TTC549 (cell line): ENCODE data around the gene CNTNAP2.
"Not testable (repeated sequence)": the region's sequence is repeated elsewhere in the genome, so short reads cannot be mapped to it uniquely, and the experiment has no call there.

ENCODE experiments used
- FAIRE-seq: peaks from 2 replicates; lab custom pipeline; 2012; peaks lifted over from hg19 to GRCh38; lab: Jason Lieb, UNC

Gene CNTNAP2

DNA sequence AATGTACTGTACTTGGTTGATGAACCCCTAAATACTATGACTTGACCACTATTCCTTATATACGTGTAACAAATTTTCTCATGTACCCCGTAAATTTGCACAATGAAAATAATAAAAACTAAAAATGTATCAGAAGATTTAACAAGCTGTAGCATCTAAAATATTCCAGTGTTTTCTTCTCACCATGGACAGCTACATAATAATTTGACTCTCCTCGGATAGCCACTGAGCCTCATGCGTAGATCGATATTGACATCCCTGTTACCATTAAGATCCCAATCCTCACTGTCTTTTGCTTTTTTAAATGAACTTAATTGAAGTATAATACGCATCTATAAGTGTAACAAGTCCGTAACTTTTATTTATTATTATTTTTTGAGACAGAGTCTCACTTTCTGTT is 2294.3 kb downstream of the CNTNAP2 start:
- no peak for FAIRE-seq

DNA sequence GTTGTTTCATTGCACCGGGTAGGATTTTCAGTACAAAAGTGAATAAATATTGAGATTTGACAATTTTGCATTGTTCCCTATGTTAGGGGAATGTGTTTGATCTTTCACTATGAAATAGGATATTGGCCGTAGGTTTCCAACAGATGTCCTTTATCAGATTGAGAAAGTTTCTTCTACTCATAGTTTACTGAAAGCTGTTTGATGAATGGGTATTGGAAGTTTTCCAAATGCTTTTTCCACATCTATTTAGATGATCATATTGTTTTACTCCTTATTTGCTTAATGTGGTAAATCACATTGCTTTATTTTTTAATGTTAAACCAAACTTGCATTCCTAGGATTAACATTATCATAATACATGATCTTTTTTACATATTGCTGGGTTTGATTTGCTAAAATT is 2296.1 kb downstream of the CNTNAP2 start:
- no peak for FAIRE-seq

DNA sequence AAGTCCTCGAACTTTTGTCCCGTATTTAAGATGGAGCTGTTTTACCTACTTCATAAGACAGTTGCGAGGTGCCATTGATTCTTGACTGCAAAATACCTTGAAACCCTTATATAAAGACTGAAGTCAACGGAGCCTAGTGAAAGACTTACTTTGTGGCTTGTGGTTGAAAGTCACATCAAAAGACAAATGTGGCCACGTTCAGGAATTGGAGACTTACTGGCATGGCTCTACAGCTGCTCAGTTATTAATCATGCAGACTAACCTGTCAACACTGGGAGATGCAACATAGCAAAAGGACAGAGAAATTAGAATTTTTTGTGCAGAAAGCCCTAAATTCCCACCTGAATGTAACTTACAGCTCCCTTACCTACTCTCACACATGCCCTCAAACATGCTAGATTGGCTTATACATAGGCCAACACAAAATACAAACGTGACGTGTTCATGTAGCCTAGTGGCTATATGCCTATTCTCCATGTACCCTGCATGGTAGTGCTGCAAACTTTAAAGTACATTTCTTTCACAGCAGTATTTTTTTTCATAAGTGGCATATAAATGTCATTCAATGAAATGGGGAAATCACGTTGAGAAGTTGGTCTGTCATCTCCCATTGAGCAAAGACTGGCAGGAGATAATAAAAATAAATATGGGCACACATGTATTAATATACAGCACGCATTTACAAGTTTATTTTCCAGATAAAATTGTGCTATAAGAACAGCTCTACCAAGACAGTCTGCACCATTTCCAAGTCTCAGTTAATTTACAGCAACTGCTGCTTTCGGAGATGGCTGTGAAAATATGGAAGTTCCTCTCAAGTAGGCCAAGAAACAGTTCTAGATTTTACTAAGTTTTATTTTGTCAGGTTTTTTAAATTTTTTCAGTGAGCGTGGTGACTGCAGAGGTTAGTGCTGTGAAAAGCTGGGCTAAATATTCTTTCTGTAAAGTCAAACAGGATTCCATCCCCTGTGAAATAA is 2303.5 kb downstream of the CNTNAP2 start:
- FAIRE-seq, result no peak

DNA sequence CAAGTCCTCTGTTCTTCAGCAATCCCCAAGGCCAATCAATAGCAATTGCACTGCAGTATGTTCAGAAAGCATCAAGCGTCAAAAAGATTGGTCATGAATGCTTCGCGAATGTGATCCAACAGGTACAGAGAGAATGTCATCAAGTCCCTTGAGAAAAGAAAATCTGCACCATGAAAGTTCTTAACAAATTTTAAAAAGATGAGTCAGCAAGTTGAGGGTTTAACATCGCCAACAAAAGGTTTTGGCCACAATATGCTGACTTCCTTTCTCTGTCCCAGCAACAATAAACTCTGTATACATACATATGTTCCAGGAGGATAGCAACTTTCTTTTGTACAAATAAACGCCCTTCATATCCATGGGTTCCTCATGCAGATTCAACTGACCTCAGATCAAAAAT is 2305.4 kb downstream of the CNTNAP2 start:
- no peak for FAIRE-seq

DNA sequence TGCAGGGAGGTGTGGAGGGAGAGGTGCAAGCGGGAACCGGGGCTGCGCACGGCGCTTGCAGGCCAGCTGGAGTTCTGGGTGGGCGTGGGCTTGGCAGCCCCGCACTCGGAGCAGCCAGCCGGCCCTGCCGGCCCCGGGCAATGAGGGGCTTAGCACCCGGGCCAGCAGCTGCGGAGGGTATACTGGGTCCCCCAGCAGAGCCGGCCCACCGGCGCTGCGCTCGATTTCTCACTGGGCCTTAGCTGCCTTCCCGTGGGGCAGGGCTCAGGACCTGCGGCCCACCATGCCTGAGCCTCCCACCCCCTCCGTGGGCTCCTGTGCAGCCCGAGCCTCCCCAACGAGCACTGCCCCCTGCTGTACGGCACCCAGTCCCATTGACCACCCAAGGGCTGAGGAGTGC is 2309.8 kb downstream of the CNTNAP2 start:
- not testable (repeated sequence) for FAIRE-seq

DNA sequence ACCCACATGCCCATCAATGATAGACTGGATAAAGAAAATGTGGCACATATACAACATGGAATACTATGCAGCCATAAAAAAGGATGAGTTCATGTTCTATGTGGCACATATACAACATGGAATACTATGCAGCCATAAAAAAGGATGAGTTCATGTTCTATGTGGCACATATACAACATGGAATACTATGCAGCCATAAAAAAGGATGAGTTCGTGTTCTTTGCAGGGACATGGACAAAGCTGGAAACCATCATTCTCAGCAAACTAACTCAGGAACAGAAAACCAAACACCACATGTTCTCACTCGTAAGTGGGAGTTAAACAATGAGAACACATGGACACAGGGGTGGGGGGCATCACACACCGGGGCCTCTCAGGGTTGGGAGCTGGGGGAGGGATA is 2314.1 kb downstream of the CNTNAP2 start:
- not testable (repeated sequence) for FAIRE-seq

DNA sequence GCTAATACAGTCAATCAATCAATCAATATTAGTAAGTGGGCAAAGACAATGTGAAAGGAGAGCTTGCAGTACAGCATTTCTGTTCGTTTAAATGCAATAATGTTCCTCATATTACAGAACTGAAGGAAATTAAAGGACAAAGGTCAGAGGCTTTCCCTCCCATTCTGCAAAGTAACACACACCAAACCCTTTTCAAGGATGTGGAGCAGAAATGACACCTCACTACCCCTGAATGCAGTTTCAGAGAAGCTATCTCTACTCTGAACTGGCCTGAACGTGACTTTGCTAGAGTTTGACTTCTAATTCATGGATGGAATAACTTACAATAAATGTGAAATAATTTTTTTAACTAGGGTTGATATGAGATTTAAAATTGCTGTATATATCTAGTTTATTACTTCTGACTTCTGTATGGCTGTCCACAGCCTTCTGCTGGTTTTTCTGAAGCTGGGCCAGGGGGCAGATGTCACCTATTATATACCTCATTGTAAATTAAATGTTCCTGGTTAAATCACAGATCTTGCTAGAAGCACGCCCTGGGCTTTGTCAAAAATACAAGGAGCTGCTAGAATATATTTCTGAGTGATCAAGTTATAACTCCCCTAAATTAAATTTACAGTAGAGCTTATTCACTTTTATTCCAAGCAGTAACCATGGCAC is 2317.1 kb downstream of the CNTNAP2 start:
- FAIRE-seq, result no peak

DNA sequence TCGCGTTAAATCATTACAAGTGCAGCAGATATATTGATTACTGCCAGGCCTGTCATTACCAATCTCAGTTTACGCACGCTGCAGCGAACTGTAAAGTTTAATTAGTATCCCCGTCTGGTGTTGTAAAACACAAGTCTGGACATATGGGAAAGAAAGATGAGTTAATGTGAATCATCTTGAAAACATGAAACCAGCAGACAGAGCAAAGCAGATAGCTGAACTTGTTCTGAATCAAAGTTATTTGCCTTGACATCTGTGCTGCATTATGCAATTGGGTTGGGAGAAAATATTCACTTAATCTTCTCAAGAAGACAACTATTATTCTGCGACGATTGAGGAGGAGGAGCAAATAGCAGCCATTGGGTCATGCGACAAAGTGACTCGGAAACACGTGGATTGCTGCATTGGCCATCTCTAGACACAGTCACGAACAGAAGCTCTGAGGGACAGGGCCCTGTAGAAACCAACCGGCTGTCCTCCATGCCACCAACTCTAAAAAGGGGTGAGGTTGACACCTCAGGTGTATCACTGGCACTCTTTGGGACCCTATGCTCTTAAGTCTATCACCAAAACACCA is 2317.7 kb downstream of the CNTNAP2 start:
- FAIRE-seq, result no peak

DNA sequence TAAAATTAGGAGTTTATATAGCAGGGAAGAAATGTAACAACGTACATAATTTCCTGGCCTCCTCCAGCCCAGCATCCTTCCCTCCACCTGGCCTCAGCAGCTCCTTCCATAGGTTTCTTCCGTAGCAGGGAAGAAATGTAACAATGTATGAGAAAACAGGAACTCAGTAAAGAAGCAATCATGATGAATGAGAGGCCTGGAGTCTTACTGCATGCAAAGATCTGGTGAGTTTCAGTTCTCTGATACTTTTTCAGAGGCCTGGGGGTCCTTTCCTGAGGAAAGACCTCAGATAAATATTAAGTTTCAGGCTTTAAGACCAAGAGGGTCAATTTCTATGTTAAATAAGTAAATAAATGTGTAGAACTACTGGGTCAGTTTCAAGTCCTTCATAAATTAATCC is 2318.3 kb downstream of the CNTNAP2 start:
- no peak for FAIRE-seq

DNA sequence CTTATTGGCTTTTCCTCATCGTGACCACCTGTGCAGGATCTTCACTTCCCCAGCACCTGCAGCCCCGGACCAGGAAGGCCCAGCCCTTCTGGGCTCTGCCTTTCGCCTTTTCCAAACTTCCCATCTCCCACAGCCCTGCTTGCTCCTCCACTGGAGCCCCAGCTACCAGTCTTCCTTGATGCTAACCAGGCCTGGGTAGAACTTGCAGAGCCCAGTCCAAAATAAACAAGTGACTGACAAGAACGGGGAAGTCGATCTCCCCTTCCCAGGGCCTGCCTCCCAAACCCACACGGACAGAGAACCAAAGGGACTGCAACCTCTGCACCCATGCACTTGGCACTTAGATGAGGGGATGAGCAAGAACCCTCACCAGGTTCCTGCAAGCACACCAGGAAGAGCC is 2319.1 kb downstream of the CNTNAP2 start:
- no peak for FAIRE-seq

DNA sequence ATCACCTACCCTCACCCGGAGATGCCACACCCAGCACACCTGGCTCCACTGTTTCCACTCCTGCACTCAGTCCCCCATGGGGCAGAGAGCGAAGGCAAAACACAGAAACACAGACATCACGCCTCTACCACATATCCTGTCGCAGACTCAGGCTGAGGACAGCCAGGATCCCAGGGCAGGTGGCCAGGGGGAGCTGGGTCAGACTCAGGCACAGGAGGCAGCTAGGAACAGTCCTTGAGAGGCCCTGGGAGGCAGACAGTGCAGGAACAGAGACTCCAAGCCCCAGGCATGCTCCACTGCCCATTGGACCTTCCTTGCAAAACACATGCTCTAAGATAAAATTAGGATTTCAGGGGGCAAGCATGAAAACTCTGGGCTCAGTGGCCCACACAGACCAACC is 2319.5 kb downstream of the CNTNAP2 start:
- FAIRE-seq, result no peak

DNA sequence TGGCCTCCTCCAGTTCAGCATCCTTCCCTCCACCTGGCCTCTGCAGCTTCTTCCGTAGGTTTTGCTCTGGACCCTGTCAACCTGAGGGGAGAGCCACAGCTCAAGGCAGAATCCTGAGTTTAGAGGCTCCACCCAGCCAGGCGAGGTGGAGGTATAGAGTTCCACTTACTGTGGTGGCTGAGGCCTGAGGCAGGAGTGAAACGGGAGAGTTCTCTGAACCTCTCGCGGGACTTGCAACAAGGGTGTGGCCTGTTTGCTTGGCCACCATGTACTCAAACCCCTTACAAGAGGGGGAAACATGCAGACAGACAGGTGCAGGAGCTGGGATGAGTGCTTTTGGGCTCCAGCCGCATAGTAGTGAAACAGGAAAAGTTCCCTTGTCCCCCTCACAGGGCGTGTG is 2320.0 kb downstream of the CNTNAP2 start:
- no peak for FAIRE-seq

DNA sequence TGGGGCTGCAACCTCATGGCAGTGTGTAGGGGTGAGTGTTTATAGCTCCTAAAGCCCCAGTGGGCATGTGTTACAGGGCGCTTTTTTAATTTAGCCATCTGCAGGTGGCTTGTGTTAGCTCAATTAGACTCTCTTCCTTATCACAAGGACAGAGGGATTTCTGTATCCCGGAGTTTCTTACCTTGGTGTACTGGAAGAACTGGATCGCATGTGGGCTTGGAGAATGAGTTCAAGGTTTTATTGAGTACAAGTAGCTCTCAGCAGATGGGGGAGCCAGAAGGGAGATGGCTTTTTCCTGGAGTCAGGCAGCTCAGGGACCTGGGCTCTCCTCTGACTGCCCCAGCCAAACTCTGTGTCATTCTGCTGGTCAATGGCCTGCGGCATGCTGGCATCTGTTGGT is 2320.4 kb downstream of the CNTNAP2 start:
- FAIRE-seq, result no peak

DNA sequence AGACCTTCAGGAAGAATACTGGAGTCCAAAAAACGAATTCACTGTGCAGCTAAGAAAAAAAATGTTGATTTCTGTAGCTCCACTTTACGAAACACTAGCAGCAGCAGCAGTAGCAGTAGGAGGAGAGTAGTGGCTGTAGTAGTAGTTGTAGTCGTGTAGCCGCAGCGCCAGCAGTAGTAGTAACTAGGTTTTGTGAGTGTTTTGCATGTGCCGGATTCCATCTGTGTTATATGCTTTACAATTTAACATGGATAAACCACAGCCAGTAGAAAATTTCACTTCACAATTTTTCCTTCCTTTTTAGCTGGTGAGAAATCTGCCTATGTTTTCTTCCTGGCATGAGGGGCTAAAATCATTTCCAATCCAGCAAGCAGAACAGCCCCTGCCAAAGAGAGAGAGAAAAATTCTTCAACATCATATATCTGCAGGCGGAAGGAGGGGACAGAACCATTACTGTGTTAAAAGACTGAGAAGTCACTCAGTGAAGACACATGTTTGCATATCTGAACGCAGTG is 2325.6 kb downstream of the CNTNAP2 start:
- no peak for FAIRE-seq

DNA sequence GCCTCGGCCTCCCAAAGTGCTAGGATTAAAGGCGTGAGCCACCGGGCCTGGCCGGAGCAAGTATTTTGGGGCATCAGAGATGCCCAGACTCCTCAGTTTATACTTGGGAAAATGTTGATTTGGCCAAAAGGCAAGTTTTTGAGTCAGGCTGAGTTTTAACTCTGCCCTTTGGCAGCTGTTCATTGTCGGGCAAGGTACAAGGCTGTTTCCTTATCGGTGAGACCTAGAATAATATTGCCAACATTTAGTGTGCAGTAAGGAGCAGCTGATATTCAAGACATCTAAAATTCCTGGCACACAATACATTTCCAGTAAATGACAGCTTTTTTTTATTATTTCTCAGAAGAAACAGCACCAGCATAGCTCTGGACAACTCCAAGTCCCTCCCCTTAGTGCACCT is 2326.3 kb downstream of the CNTNAP2 start:
- FAIRE-seq, result no peak

DNA sequence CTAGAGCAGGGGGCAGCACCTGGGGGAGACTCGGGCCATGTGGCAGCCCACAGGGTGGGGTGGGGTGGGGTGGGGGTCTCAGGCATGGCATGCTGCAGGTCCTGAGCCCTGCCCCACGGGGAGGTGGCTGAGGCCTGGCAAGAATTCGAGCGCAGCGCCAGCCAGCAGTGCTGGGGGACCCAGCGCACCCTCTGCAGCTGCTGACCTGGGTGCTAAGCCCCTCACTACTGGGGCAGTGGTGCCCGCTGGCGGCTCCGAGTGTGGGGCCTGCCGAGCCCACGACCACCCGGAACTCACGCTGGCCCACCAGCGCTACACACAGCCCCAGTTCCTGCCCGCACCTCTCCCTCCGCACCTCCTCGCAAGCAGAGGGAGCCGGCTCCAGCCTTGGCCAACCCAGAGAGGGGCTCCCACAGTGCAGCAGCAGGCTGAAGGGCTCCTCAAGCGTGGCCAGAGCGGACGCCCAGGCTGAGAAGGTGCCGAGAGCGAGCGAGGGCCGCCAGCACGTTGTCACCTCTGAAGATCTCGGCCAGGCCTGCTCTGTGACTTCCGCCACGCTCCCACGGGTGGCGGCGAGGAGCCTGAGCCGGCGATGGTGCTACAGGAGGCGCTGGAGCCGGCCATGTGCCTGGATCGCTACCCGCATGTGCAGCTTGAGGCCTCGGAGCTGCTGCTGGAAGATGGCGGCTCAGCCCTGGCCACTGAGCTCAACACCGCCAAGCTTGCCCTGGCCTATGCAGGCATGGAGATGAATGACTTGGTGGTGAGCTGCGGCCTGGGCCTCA is 2328.9 kb downstream of the CNTNAP2 start:
- FAIRE-seq, result no peak

DNA sequence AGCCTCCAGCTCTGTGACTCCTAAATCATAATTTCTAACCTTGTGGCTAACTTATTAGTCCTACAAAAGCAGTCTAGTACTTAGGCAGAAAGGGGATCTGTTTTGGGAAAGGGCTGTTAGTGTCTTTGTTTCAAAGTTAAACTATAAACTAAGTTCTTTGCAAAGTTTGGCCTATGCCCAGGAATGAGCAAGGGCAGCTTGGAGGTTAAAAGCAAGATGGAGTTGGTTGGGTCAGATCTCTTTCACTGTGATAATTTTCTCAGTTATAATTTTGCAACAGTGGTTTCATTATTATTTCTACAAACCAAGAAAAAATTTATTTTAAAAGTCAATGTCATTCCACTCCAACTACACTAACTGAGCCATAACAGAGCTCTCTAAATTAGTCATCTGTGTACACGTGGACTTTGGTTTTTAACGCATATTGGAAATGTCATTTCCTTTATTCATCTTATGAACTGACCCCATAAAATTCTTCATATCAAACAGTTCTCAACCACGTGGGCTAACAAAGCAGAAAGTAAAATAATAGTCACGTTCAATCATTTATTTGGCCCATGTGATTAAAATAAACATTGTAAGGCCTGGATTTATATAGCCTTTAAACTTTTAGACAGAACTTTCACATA is 2330.7 kb downstream of the CNTNAP2 start:
- no peak for FAIRE-seq

DNA sequence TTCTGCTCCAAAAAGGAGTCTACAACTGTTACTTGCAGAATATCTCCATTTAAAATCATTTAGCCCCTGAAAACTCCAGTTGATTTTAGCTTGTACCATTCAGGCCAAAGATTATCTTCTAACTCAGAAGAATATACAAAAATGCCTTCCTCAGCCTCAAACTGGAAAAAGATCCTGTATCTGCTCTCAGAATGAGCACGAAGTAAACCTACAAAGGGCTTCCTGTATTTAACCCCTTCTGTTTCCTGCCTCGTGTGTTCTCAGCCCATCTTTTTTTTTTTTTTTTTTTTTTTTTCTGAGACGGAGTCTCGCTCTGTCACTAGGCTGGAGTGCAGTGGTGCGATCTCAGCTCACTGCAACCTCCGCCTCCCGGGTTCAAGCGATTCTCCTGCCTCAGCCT is 2334.9 kb downstream of the CNTNAP2 start:
- FAIRE-seq, result not testable (repeated sequence)

DNA sequence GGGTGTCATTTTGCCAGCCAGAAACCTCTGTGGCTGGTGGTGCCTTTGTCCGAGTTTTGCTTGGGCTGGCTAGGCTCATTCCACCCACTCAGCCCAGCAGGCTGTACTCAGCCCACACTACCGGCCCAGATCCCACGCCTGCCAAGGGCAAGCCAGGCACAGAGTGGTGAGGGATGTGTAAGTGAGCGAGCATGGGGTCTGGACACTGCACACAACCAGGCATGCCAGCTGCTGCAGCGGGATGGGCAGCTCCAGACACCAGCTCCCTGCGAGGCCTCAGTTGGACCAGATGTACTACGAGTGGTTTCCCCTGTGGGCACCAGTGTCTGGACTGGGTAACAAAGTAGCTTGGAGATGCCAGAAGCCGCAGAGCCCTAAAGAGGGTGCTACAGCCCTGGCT is 2339.8 kb downstream of the CNTNAP2 start:
- FAIRE-seq, result no peak

DNA sequence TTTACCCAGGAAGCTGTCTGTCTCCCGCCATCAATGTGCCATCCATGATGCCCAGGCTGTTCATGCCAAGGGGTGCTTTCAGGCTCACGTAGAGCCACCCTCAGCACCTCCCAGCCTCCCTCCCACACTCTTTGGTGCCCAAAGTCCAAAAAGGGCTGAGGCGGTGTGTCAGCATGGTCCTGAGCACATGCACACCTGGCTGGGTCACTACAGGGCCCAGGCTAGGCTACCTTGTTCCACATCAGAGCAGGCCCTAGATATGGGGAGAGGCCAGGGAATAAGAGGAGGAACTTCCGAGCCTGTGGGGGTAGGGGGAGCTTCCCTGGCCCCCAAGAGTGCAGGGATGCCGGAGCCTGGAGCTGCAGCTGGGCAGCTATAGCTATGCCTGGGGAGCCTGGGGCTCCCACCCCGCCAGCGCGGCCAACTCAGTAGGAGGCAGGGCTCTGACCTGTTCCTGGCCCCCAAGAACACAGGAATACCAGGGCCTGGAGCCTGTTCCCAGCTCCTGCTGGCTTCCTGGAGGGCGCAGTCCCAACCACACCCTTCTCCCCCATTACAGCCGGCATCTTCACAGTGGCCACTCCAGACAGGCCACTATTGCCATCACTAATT is 2340.8 kb downstream of the CNTNAP2 start:
- no peak for FAIRE-seq

DNA sequence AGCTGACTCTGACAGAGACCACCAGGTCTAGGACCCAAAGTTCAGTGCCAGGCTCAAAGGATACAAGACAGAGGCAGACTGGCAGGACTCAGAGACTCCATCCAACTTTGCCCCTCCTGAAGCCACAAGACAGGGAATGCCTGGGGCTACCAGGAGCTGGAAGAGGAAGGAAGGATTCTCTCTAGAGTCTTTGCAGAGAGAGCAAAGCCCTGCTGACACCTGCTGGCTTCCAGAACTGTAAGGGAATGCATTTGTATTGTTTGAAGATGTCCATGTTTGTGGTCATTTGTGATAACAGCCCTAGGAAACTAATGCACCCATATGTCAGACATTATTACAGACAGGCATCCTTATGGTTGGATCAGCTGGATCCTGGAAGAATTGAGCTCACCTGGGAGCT is 2341.7 kb downstream of the CNTNAP2 start:
- FAIRE-seq, result no peak
